Panc1 (cell line): Measurements from ENCODE around the gene MAPKBP1. TPM values are rescaled to one million over a fixed set of nuclear protein-coding genes. Genes with fewer than 3 reads are reported as not detected.

Source experiments
- ATAC-seq: fragments of 200-7000 bp; cut with Tn5 transposase; 2 replicates; pipeline ENCODE4 v1.9.1; 2020; ENCODE audit warnings: mild to moderate bottlenecking, moderate library complexity
- BruUV-seq: library from RNA; stranded (reverse); fragments of 400-500 nt; replicated peaks from 2 replicates; lab custom pipeline; 2021; lab: Mats Ljungman, UMichigan
- CTCF ChIA-PET: fragments of 300-600 bp; sonication (Branson Sonifier 250); formaldehyde crosslinking; loops from one replicate; lab custom pipeline; 2022; ENCODE audit warnings: antibody characterized with exemption; lab: Charles Lee
- POLR2A ChIA-PET: fragments of 300-600 bp; sonication (Branson Sonifier 250); formaldehyde crosslinking; loops from one replicate; lab custom pipeline; 2022; ENCODE audit warnings: antibody characterized with exemption; lab: Charles Lee
- DNase-seq: peaks from one replicate; pipeline ENCODE4 v3.0.0-alpha.2; 2010; ENCODE audit warnings: low read depth, low spot score
- H3K27ac ChIP-seq: 2 replicates; pipeline ENCODE4 v1.5.1; 2011; ENCODE audit warnings: mild to moderate bottlenecking, low read length, inconsistent platforms
- H3K27me3 ChIP-seq: fragments of 200-500 bp; sonication (Bioruptor generic); 2 replicates; pipeline ENCODE4 v1.6.0; 2014; ENCODE audit warnings: low read length, inconsistent platforms; ENCODE audit not compliant: control insufficient read depth, insufficient read depth
- H3K36me3 ChIP-seq: fragments of 200-500 bp; sonication (Bioruptor generic); 2 replicates; pipeline ENCODE4 v1.5.1; 2014; ENCODE audit warnings: inconsistent platforms, mild to moderate bottlenecking, low read length, moderate library complexity; ENCODE audit not compliant: control insufficient read depth, insufficient read depth
- H3K4me1 ChIP-seq: 2 replicates; pipeline ENCODE4 v1.5.1; 2011; ENCODE audit warnings: inconsistent platforms, mild to moderate bottlenecking, low read length, moderate library complexity; ENCODE audit not compliant: control insufficient read depth, insufficient read depth
- H3K4me3 ChIP-seq, 2 experiments: 2 replicates each; pipeline ENCODE4 v1.5.1; 2011 to 2012; ENCODE audit warnings: low read depth in 2 of 2, low read length in 2 of 2, mild to moderate bottlenecking in 2 of 2, inconsistent platforms in 1 of 2, moderate library complexity in 1 of 2
- H3K9me3 ChIP-seq: fragments of 200-500 bp; sonication (Bioruptor generic); 2 replicates; pipeline ENCODE4 v1.5.1; 2014; ENCODE audit warnings: low read depth, mild to moderate bottlenecking, inconsistent platforms, low read length, moderate library complexity; ENCODE audit not compliant: control insufficient read depth, insufficient read depth
- CTCF ChIP-seq: fragments of 450-650 bp; IDR thresholded peaks from 2 replicates; pipeline ENCODE4 v1.5.1; 2017; ENCODE audit warnings: mild to moderate bottlenecking
- POLR2AphosphoS5 ChIP-seq: IDR thresholded peaks from 2 replicates; pipeline ENCODE4 v1.6.1; 2012; ENCODE audit warnings: mild to moderate bottlenecking, low read depth, low read length, moderate library complexity
- REST ChIP-seq, 2 experiments: IDR thresholded peaks; 2 replicates each; pipeline ENCODE4 v1.6.1; 2011 to 2012; ENCODE audit warnings: low read depth in 2 of 2, control low read depth in 1 of 2, low read length in 1 of 2, mild to moderate bottlenecking in 1 of 2, moderate library complexity in 1 of 2; ENCODE audit not compliant: insufficient read depth in 1 of 2
- SIN3A ChIP-seq: IDR thresholded peaks from 2 replicates; pipeline ENCODE4 v1.6.1; 2012; ENCODE audit warnings: low read depth, mild to moderate bottlenecking, low read length, moderate library complexity, borderline replicate concordance; ENCODE audit not compliant: insufficient read depth
- TCF7L2 ChIP-seq: IDR thresholded peaks from 2 replicates; pipeline ENCODE4 v1.6.1; 2011; ENCODE audit warnings: mild to moderate bottlenecking, low read depth, low read length, inconsistent platforms
- in situ Hi-C: cut with HindIII; loops from 2 replicates; pipeline ENCODE4 v1.10.0; 2016; ENCODE audit warnings: low sequenced_read_pairs, low pct_unique_long_range_greater_than_20kb
- intact Hi-C: fragments of 100-400 bp; cut with micrococcal nuclease; formaldehyde crosslinking; loops from one replicate; pipeline ENCODE4 v1.10.0; 2022; ENCODE audit not compliant: unreplicated experiment
- total RNA-seq: library from RNA; stranded (reverse); gene quantifications from one replicate; pipeline ENCODE4 v1.2.1, GENCODE V29; 2021; ENCODE audit not compliant: unreplicated experiment

Gene MAPKBP1
- total RNA-seq, 1 experiment from 2014 or later: 38.4 TPM

DNA sequence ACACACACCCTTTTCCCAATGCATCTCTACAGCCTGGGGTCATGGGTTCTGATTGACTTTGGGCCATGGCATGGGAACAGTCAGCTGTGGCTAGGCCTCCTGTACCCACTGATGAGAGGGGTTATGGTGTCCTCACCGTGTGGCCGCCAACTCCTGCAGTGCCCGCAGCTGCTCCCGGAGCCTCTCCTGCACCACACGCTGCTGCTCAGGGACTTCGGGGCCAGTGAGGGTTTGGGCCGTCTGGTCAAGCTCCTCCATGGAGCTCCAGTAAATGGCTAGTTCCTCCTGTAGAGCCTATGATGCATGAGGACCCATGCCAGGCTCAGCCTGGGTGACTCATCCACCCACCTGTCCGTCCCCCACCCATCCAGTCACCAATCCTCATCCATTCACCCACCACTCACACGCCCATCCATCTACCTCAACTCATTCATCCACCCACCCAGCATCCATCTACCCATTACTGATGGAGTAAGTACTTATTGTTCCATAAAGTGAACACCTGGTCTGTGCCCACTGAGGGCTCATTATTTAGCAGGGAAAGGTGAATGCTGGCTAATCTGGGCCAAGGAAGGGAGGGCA is 98.0 kb downstream of the MAPKBP1 start:
- intact Hi-C loops: no loop called here

DNA sequence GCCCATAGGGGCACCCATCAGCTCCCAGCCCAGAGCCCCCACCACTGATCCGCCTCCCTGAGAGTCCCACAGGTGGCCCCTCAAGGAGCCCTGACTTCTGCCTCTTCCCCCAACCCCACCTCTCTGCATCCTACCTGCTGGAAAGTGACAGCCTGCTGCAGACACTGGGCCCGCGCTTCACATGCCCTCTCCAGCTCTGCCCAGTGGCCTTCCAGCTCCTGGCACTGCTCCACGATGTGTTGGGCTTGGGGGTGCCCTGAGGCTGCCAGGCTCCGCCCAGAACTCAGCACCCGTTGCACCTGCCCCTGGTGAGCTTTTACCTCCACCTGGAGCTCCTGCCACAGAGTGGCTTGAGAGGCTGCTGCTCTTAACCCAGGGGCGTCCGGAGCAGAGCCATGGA is 99.4 kb downstream of the MAPKBP1 start:
- no TSS peak for BruUV-seq

More for the DNA sequence above, 98.0 kb downstream of the MAPKBP1 start:
- Histone ChIP-seq H3K27ac (no peak overlapping the region), H3K27me3 (no peaks in the 10 kb centered on the region), H3K4me1 (peaks cover 9% of the 10 kb centered on the region; the same call in 1 of the 2 replicates), H3K36me3 (no peaks in the 10 kb centered on the region), H3K4me3 (no peak overlapping the region), H3K9me3 (no peaks in the 10 kb centered on the region)
- ATAC-seq (no peak), DNase-seq (no peak)
- ChIA-PET CTCF (no interaction called here), POLR2A (no interaction called here)
- in situ Hi-C loops: no loop called here
- BruUV-seq: no TSS peak
- no peak for TF ChIP-seq SIN3A
- no peak for TF ChIP-seq CTCF
- TF ChIP-seq REST (IDR thresholded peaks at IDR 0.05; ENCODE audit: insufficient read depth in 1 of 2, low read depth in 2 of 2, low read length in 1 of 2): no peak
- no peak for TF ChIP-seq TCF7L2
- TF ChIP-seq POLR2AphosphoS5: no peak

More for the DNA sequence above, 99.4 kb downstream of the MAPKBP1 start:
- intact Hi-C loops: no loop called here
- Histone ChIP-seq H3K36me3 (no peaks in the 10 kb centered on the region), H3K4me3 (no peak overlapping the region), H3K27me3 (no peaks in the 10 kb centered on the region), H3K4me1 (peaks cover 9% of the 10 kb centered on the region; the same call in 1 of the 2 replicates), H3K27ac (no peak overlapping the region), H3K9me3 (no peaks in the 10 kb centered on the region)
- CTCF ChIA-PET: no interaction called here
- ATAC-seq (no peak), DNase-seq (no peak)
- in situ Hi-C loops: no loop called here
- TF ChIP-seq SIN3A (no peak), TCF7L2 (no peak), POLR2AphosphoS5 (no peak), REST (IDR thresholded peaks at IDR 0.05; ENCODE audit: insufficient read depth in 1 of 2, low read depth in 2 of 2, low read length in 1 of 2) (no peak), CTCF (no peak)
- POLR2A ChIA-PET: no interaction called here
